ENCODE results near the gene PPM1H.
"Not testable (repeated sequence)": the region's sequence is repeated elsewhere in the genome, so short reads cannot be mapped to it uniquely, and the experiment has no call there.

The PPM1H gene

DNA sequence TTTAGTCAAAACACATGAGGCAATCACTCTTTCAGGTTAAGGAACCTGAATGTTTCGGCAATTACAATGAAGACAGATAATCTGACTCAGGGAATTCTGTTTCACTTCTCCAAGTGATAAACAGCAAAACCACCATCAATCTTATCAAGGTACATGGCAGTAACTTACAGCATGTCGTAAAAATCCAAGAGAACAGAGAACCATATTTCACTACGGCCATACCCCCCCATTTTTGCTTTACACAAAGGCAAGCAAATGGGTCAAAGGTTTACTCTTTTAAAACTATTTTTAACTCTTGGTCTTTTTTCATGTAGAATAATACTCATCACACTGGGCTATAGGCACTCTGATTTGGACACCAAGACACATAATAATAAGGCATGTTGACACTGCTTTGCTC is 102.4 kb downstream of the PPM1H start:
- no peak for DNase-seq

DNA sequence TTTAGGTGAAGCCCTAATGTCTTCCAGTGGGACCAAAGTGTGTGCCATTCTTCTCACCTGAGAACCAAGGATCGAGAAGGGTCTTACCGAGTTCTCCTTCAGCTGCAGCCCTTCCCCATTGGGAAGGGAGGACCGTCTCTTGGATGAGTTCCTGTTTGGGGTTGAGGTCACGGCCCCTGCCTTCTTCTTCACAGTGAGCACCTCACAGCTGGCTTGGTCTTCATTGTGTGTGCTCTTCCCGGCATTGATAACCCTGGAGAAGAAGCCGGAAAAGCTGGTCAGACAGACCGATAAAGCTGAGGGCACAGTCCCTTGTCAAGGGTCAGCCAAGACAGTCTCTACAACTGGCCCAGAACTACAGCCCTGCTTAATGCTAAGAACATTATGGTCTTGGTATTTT is 102.9 kb downstream of the PPM1H start:
- no peak for DNase-seq

- DNase-seq = no peak
Measured at GRCh38 chr12:62827855-62828254, 107.1 kb downstream of the PPM1H start.

DNA sequence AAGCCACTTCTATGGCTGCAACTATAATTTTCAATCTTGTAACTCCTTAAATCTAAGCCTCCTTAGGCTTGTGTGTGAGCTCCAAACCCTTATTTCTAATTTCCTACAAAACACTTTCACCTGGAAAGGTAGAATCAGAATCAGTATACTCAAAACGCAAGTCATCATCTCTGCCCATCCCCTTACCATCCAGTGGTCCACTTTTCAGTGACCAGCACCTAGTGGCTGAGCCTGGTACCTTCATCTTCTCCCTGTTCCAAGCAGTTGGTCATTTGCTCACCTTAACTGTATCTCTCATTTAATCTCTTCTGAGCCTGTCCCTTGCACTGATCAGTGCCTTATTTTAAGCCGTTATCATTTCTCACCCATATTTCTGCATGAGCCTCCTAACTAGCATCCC is 107.9 kb downstream of the PPM1H start:
- no peak for DNase-seq

DNA sequence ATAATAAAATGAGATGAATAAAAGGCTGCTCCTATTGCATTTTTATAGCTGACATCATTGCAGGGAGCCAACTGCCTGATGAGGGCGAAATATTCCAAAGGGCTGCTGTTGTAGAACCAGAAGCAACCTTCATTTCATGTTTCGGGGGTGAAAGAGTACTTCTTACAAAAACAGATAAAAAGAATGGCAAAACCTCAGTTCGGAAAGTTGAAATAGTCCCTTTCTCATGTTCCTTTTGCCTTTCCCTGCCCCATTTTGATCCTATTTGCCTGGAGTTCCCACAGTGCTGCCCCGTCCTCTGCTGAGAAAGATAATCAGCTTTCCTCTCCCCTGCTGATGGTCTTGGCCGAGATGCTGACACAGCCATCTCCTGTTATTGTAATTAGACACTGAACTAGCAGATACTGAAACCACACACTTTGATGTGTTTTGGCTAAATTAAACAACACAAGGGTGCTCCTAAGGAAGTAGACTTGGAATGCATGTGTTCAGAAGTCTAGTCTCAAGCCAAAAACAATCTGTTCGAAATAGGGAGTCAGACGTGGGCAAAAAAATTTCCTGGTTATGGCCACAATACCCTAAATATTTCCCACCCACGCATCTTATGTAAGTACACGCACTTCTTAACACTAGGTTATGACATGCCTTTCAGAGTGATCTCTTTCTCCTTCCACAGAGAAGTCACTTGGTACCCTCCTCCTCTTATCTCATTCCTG is 117.2 kb downstream of the PPM1H start:
- no peak for DNase-seq

DNA sequence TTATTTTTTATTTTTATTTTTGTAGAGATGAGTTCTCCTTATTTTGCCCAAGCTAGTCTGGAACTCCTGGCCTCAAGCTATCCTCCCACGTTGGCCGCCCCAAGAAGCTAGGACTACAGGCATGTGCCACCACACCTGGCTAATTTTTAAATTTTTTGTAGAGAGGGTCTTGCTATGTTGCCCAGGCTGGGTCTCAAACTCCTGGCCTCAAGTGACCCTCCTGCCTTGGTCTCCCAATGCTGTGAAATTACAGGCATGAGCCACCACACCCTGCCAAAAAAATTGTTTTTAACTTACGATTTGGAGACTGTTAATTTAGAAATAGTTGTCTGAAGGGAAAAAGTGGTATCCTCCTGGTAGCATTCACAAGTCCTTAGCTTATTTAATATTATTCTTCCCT is 120.7 kb downstream of the PPM1H start:
- no peak for DNase-seq

GRCh38 chr12:62813031-62813829 is 121.7 kb downstream of the PPM1H start:
- peak; percentile 21 for DNase-seq

DNA sequence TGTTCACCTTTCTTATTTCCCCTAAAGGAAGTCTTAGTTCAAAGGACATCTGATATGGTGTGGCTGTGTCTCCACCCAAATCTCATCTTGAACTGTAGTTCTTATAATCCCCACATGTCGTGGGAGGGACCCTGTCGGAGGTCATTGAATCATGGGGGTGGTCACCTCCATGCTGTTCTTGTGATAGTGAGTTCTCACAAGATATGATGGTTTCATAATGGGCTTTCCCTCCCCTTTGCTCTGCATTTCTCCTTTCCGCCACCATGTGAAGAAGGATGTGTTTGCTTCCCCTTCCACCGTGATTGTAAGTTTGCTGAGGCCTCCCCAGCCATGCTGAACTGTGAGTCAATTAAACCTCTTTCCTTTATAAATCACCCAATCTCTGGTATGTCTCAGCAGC is 123.5 kb downstream of the PPM1H start:
- not testable (repeated sequence) for DNase-seq

GRCh38 chr12:62808166-62808879 is 126.6 kb downstream of the PPM1H start:
- no peak for DNase-seq

DNA sequence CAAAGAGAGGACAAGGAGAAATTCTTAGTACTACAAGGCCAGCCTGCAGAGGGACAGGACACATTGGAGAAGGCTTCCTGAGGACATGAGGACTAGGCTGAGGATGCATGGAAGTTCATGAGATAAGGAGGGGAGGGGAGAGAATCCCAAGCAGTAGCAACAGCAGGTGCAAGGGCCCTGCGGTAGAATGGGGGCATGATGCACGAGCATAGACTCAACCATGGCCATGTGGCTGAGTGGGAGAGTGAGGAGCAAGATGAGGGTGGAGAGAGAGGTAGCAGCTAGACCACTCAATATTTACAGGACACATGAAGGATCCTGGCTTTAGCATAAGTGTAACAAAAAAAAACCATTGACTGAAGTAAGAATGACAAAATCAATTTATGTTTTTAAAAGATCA is 128.1 kb downstream of the PPM1H start:
- DNase-seq = no peak

DNA sequence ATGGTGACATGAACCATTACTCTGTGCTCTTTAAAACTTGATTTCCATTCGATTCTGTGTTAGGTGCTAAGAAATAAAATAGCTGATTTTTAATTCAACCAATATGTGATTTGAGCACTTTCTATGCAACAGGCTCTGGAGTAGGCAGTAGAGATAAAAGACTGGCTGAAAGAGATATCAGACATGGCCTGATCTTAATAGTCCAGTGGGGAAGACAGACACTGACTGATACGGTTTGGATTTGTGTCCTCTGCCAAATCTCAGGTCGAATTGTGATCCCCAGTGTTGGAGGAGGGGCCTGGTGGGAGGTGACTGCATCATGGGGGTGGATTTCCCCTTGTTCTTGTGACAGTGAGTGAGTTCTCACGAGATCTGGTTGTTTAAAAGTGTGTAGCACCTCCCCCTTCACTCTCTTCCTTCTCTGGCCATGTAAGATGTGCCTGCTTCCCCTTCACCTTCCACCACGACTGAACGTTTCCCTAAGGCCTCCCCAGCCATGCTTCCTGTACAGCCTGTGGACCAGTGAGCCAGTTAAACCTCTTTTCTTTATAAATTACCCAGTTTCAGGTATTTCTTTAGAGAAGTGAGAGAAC is 128.6 kb downstream of the PPM1H start:
- DNase-seq = no peak

- DNase-seq = no peak
Measured at GRCh38 chr12:62805517-62805916, 129.4 kb downstream of the PPM1H start.

DNA sequence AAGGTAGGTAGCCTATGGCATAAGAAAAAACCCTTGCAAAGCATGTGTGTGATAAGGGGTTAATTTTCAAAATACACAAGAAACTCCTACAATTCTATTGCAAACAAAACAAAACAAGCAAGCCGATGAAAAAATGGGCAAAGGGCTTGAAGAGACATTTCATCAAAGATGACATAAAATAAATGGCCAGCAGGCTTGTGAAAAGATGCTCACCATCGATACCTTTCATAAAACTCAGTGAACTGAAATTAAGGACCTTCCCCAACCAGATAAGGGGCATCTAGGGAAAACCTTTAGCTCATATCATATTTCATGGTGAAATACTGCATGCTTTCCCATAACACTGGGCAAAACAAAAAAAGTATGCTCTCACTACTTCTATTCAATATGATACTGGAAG is 131.2 kb downstream of the PPM1H start:
- no peak for DNase-seq

DNA sequence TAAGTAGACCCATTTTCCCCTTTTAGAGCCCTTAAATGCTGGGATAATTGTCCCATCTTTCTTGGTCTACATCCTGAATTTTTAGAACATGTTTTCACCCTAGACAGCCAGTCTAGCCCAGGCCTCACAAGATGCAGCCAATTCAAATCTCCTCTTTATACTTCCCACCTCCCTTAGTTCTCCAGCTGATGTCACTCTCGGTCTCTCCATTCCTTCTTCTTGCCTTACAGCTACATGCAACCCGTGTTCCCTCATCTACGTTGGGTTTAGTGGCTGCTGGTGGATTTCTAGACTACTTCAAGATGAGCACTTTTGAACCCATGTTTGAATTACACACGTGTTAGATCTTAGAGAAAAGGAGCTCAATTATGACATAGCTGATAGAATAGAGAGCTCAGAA is 132.0 kb downstream of the PPM1H start:
- no peak for DNase-seq

- DNase-seq = no peak
Measured at GRCh38 chr12:62802321-62802720, 132.6 kb downstream of the PPM1H start.

DNA sequence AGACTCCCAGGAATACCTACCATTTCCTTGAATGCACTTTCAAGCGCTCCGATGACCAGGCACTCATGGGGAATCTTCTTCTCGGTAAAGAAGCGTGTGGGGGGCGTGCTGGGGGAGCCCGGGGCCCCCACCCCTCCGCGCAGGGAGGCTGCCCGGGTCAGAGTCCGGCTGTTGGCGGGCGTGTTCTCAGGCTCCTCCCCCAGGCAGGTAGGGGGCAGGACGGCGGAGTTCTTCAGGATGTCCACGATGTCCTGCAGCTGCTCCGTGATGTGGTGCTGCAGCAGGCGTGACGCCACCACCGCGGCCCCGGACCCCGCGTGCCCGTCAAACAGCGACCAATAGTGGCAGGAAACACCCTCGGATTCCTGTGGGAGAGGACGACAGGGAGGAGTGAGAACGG is 133.2 kb downstream of the PPM1H start:
- no peak for DNase-seq

GRCh38 chr12:62800707-62801400 is 134.1 kb downstream of the PPM1H start:
- no peak for DNase-seq

DNA sequence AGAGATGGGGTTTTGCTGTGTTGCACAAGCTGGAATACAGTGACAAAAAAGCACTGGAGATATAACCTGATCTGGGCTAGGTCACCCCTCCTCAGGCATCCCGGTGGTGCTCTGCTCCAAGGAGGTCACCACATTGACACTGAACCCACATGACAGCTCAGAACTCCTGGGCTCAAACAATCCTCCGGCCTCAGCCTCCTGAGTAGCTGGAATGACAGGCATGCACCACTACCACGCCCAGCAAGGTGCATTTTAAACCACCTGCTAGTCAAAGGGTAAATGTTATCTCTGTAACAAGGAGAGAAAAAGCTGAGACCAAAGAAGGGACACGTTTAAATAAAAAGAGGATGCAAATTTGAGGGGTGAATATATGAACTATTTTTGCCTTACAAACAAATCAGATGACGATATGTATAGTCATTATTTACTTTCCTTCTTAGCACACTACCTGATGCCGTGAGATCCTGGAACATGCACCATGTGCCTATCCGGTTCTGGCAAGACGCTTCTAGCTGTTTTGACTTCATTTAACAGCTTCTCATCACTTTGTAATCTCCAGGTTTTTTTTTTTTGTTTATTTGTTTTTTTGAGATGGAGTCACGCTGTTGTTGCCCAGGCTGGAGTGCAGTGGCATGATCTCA is 135.1 kb downstream of the PPM1H start:
- DNase-seq = no peak

DNA sequence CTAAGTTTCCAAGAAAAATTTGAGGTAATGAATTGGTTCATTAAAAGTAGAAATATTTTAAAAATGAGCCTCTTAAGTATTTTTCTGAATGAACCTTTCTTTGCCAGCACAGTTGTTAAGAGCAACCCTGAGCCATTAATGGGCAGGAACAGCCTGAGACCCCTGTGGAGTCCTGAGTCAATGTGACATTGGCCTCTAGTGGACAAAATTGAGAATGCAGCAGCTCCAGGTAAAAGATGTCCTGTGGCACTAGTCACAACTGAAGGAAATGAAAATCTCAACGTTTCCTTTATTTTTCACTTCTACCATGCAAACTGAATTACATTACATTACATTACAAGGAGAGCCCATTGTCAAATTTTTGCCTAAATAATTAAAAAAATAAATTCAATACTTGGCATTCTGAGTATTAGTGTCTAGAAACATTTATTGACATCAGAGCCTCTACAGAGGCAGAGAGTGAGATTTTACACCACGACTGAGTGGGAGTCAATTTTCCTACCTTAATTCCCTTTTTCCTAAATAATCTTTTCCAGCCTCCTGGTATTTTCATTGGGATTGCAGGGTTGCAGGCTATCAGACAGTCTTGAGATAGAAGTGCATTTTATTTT is 135.7 kb downstream of the PPM1H start:
- peak; percentile 53 for DNase-seq

- DNase-seq = no peak
Measured at GRCh38 chr12:62794218-62794583, 140.7 kb downstream of the PPM1H start.

- peak; percentile 75 for DNase-seq
Measured at GRCh38 chr12:62793256-62794217, 141.4 kb downstream of the PPM1H start.

Measured in activated T-cell treated with anti-CD3 and anti-CD28 coated beads for 4 hours (primary cell).